Gastroesophageal sphincter (tissue), 4 donors: ENCODE measurements around the gene F2RL1. TPM values are rescaled to one million over a fixed set of nuclear protein-coding genes. Genes with fewer than 3 reads are reported as not detected.
"Not testable (repeated sequence)": the region's sequence is repeated elsewhere in the genome, so short reads cannot be mapped to it uniquely, and the experiment has no call there.

Experiments used
- ATAC-seq: fragments of 150-250 bp; one replicate; pipeline ENCODE4 v1.9.1; 2016; ENCODE audit warnings: mild to moderate bottlenecking, moderate library complexity
- H3K27ac ChIP-seq, 4 donors: fragments of 200-600 bp; sonication (generic) in 3 of 4; 1 replicate in 3 of 4; 2 replicates in 1 of 4; pipeline ENCODE4 v1.5.1; 2016 to 2019
- H3K27me3 ChIP-seq: fragments of 200-600 bp; sonication (generic); one replicate; pipeline ENCODE4 v1.5.1; 2019
- H3K36me3 ChIP-seq, 2 donors: fragments of 200-600 bp; sonication (generic); one replicate each; pipeline ENCODE4 v1.5.1; 2019; ENCODE audit warnings: control low read depth in 1 of 2
- H3K4me1 ChIP-seq, 3 donors: fragments of 200-600 bp; sonication (generic); 1 replicate in 2 of 3; 2 replicates in 1 of 3; pipeline ENCODE4 v1.5.1; 2016 to 2019; ENCODE audit warnings: control low read depth in 2 of 3
- H3K4me3 ChIP-seq, 2 donors: fragments of 200-600 bp; sonication (generic); one replicate each; pipeline ENCODE4 v1.5.1; 2019; ENCODE audit warnings: mild to moderate bottlenecking in 1 of 2, moderate library complexity in 1 of 2
- H3K9me3 ChIP-seq, 3 donors: fragments of 200-600 bp; sonication (generic); one replicate each; pipeline ENCODE4 v1.5.1; 2017 to 2019; ENCODE audit warnings: control low read depth in 2 of 3
- EP300 ChIP-seq: sonication (generic); formaldehyde crosslinking; IDR thresholded peaks from one replicate; pipeline ENCODE4 v1.6.1; 2017; ENCODE audit warnings: antibody characterized with exemption, mild to moderate bottlenecking
- POLR2A ChIP-seq, 2 donors: fragments of 450-650 bp; IDR thresholded peaks; one replicate each; pipeline ENCODE4 v1.6.1; 2017; ENCODE audit warnings: antibody characterized with exemption in 2 of 2, mild to moderate bottlenecking in 2 of 2, moderate library complexity in 1 of 2
- POLR2AphosphoS5 ChIP-seq: sonication (generic); formaldehyde crosslinking; IDR thresholded peaks from one replicate; pipeline ENCODE4 v1.6.1; 2017; ENCODE audit warnings: antibody characterized with exemption
- WGBS, 2 donors: methylation state at CpG; one replicate each; pipeline ENCODE4 v1.1.5; 2018; ENCODE audit warnings: low coverage in 1 of 2; 5-methylcytosine and 5-hydroxymethylcytosine counted together
- total RNA-seq, 4 donors: library from RNA; depleted of rRNA; stranded (reverse); fragments of >200 nt; gene quantifications; one replicate each; pipeline ENCODE4 v1.1.0, GENCODE V29; 2016
- TF ChIP-seq, protein P1 (sequence below), 4 experiments: fragments of 200-600 bp in 2 of 4; fragments of 450-650 bp in 2 of 4; sonication (generic) in 1 of 4; IDR thresholded peaks; one replicate each; pipeline ENCODE4 v1.5.1; 2017 to 2019; ENCODE audit warnings: antibody characterized with exemption in 4 of 4, mild to moderate bottlenecking in 2 of 4, moderate library complexity in 2 of 4

Gene F2RL1
- total RNA-seq, 4 donors from 2014 or later = 0.50 to 3.4 (median 0.81) TPM; not detected in 1

DNA sequence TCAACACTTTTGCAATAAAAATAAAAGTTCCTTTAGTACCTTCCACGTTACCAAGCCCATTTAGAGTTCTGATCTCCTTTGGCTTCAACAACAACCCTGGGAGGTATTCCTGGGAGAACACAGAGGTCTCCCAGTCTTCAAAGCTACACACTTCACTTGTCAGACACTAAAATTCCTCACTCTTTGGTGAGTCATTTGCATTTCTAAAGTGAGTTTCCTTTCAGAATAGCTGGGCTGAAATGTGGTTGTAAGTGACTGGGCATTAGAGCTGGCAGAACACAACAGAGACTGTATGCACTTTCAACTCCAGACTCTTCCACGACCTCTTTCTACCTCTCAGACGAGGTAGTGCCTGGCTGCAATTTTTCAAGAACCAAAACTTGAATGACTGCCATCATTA, 11.5 kb upstream of the F2RL1 start:
- no peak for ATAC-seq
- Histone ChIP-seq H3K36me3 (no peaks in the 10 kb centered on the region), H3K27me3 (no peaks in the 10 kb centered on the region), H3K4me3 (no peak overlapping the region), H3K4me1 (no peaks in the 10 kb centered on the region), H3K27ac (no peak overlapping the region), H3K9me3 (no peaks in the 10 kb centered on the region)
- TF ChIP-seq EP300 (no peak), POLR2AphosphoS5 (no peak), POLR2A (IDR thresholded peaks at IDR 0.05) (no peak)
- TF ChIP-seq, protein P1, sequence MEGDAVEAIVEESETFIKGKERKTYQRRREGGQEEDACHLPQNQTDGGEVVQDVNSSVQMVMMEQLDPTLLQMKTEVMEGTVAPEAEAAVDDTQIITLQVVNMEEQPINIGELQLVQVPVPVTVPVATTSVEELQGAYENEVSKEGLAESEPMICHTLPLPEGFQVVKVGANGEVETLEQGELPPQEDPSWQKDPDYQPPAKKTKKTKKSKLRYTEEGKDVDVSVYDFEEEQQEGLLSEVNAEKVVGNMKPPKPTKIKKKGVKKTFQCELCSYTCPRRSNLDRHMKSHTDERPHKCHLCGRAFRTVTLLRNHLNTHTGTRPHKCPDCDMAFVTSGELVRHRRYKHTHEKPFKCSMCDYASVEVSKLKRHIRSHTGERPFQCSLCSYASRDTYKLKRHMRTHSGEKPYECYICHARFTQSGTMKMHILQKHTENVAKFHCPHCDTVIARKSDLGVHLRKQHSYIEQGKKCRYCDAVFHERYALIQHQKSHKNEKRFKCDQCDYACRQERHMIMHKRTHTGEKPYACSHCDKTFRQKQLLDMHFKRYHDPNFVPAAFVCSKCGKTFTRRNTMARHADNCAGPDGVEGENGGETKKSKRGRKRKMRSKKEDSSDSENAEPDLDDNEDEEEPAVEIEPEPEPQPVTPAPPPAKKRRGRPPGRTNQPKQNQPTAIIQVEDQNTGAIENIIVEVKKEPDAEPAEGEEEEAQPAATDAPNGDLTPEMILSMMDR (IDR thresholded peaks at IDR 0.05) = no peak
- 62 to 77% methylated on average over 2 to 3 of the region's 3 CpGs for WGBS, 2 donors

DNA sequence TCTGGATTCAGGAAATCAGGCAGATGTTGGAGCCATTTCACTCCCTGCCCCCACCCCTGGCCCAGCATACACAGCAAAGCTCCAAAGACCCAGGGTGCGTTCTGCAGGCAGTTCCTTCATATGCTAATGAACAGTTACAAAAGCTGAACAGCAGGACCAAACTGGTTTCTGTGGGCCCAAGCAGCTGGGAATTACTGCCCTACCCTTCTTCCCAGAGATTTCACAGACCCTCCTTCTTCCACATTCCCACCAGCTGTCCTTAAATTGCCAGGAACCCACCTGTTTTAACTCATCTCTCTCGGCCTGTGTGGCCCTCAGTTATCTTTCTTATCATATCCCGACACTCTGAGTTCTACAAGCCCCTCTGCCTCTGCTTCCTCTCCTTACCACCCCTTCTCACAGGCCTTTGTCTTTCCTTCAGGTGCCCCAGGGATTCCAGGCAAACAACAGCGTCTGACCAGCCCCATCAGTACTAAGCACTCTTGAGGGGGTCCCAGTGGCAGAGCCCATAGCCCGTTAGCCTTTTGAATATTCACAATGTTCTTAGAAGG, 10.6 kb upstream of the F2RL1 start:
- Histone ChIP-seq H3K4me3 (no peak overlapping the region), H3K27me3 (no peaks in the 10 kb centered on the region), H3K27ac (no peak overlapping the region), H3K4me1 (no peaks in the 10 kb centered on the region), H3K9me3 (no peaks in the 10 kb centered on the region), H3K36me3 (no peaks in the 10 kb centered on the region)
- ATAC-seq = no peak
- 73 to 77% methylated on average over 4 of the region's 5 CpGs for WGBS, 2 donors
- TF ChIP-seq POLR2AphosphoS5 (no peak), POLR2A (IDR thresholded peaks at IDR 0.05) (no peak), EP300 (no peak)
- TF ChIP-seq, protein P1 (IDR thresholded peaks at IDR 0.05) = no peak

DNA sequence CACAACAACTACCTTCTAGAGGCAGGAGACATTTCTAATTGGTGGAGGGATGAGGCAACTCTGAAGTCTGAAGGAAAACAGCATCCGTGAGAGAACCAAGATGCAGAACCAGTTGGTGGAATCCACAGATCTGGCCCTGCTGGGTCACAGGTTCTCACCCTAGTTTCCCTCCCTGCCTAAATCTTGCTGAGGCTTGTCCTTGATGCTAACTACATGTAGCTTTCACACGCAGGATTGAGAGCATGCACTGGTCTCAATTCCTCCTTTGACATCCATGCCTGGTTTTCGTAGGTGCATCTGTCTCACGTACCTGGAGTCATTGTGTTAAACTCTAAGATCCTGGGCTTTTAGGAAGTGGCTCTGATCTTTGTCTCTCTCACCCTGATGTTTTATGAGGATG, 9.7 kb upstream of the F2RL1 start:
- Histone ChIP-seq H3K36me3 (no peaks in the 10 kb centered on the region), H3K27ac (no peak overlapping the region), H3K27me3 (no peaks in the 10 kb centered on the region), H3K4me3 (no peak overlapping the region), H3K4me1 (no peaks in the 10 kb centered on the region), H3K9me3 (no peaks in the 10 kb centered on the region)
- WGBS, 2 donors = 59 to 89% methylated on average over 3 of the region's 4 CpGs
- TF ChIP-seq, protein P1 (IDR thresholded peaks at IDR 0.05) = no peak
- no peak for TF ChIP-seq EP300
- TF ChIP-seq POLR2AphosphoS5 = no peak
- no peak for ATAC-seq

DNA sequence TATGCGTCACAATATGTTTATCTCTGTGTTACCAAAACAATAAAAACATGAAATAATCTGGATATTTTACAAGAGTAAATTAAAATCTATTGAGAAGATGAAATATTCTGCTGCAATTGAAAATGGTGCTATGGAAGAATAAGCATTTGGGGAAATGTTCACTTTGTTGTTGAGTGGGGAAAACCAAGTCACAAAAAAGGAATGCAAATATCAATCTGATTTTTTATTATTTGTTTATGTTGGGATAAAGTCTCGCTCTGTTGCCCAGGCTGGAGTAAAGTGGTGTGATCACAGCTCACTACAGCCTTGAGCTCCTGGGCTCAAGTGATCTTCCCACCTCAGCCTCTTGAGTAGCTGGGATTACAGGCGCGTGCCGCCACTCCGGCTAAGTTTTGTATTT, 8.6 kb upstream of the F2RL1 start:
- ATAC-seq = no peak
- Histone ChIP-seq H3K9me3 (no peaks in the 10 kb centered on the region), H3K4me3 (no peak overlapping the region), H3K27me3 (no peaks in the 10 kb centered on the region), H3K36me3 (no peaks in the 10 kb centered on the region), H3K27ac (no peak overlapping the region), H3K4me1 (no peaks in the 10 kb centered on the region)
- 94 to 100% methylated on average over 2 to 6 of the region's 6 CpGs for WGBS, 2 donors
- TF ChIP-seq EP300 (no peak), POLR2A (IDR thresholded peaks at IDR 0.05) (no peak), POLR2AphosphoS5 (no peak)
- TF ChIP-seq, protein P1 (IDR thresholded peaks at IDR 0.05) = no peak

DNA sequence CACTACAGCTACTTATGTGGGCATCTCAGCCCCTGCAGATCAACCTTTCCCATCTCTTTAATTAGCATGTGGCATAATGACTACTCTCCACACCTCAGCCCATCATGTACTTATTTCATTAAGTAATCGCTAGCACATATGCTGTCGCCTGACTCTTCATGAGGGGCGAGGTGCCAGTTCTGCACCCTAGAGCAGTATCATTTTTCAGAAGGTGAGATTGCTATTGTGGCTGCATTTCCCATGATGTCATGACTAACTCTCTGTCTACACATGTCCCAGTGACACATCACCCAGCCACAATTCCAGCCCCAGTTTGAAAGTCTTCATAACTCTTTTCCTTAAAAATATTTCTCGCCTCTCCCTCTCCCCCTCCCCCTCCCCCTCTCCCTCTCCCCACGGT, 7.6 kb upstream of the F2RL1 start:
- no peak for TF ChIP-seq POLR2A (IDR thresholded peaks at IDR 0.05)
- TF ChIP-seq POLR2AphosphoS5 = no peak
- TF ChIP-seq EP300 = no peak
- H3K4me1 ChIP-seq = no peaks in the 10 kb centered on the region
- H3K27me3 ChIP-seq = no peaks in the 10 kb centered on the region
- H3K36me3 ChIP-seq = no peaks in the 10 kb centered on the region
- 92 to 100% methylated on average over 1 to 4 of the region's 5 CpGs for WGBS, 2 donors
- no peak for ATAC-seq
- H3K27ac ChIP-seq = no peak overlapping the region
- H3K4me3 ChIP-seq = no peak overlapping the region
- no peaks in the 10 kb centered on the region for H3K9me3 ChIP-seq

DNA sequence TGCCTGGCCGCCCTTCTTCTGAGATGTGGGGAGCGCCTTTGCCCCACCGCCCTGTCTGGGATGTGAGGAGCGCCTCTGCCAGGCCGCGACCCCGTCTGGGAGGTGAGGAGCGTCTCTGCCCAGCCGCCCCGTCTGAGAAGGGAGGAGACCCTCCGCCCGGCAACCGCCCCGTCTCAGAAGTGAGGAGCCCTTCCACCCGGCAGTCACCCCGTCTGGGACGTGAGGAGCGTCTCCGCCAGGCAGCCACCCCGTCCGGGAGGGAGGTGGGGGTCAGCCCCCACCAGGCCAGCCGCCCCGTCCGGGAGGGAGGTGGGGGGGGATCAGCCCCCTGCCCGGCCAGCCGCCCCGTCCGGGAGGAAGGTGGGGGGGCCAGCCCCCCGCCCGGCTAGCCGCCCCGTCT, 6.6 kb upstream of the F2RL1 start:
- not testable (repeated sequence) for H3K4me1 ChIP-seq, H3K4me3 ChIP-seq, H3K36me3 ChIP-seq, H3K9me3 ChIP-seq, ATAC-seq, H3K27ac ChIP-seq, H3K27me3 ChIP-seq
- WGBS, 2 donors = no CpG with 5 or more reads among the region's 32 CpGs
